Measurements from ENCODE around the gene IRF3.
A peak's percentile ranks its signal among the peaks of the same experiment; 100 is the strongest.
"Not testable (repeated sequence)": the region's sequence is repeated elsewhere in the genome, so short reads cannot be mapped to it uniquely, and the experiment has no call there.

IRF3 gene

DNA sequence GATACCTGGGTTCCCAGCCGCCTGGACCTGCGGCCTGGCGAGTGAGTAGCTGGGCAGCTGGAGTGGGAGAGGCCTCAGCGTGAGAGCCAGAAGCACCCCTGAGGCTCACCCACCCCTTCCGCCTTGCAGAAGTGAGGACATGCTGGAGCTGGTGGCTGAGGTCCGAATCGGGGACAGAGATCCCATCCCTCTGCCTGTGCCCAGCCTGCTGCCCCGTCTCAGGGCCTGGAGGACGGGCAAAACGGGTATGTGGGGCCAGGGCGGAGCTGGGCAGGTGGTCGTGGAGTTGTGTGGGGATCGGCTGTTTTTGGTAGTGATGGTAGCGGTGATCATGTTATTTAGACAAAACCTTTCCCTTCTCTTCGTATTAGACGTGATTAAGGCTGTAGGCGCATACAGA lies 19.1 kb downstream of the IRF3 start:
- DNase-seq (ENCODE audit: low read depth) = no peak

DNA sequence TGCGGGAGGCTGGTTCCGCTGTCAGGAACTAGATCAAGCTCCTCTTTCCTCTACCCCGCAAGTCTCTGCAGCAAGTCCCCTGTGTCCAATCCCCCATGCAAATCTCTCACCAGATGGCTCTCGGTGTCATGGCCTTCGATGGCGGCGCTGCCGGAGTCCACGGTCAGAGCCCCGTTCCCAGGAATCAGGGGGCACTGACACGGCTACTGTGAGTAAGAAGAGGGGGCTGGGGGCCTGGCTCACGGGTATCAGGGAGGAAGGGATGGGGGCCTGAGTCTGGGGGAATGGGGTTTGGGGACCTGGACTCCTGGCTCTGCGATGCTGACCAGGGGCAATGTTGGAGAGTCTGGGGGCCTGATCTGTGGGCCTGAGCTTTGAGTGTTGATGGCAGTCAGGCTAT lies 19.7 kb downstream of the IRF3 start:
- DNase-seq (ENCODE audit: low read depth) = no peak

DNA sequence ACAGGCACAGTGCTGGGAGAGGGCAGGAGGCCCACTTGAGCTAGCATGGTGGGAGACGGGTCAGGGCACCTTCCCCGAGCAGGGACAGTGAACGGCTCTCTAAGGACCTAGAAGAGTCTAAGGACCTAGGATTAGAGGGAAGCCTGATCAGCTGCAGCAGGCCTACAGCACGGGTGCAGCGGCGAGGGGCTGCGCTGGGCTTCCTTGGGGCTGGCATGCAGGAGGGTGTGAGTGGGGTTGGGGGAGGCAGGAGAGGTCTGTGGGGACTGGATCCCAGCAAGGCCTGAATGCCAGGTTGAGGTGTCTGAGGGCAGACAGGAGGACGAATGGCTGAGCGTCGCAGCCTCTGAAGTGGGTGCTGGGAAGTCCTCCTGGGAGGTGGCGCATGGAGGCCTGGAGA lies 20.1 kb downstream of the IRF3 start:
- DNase-seq (ENCODE audit: low read depth) = no peak

DNA sequence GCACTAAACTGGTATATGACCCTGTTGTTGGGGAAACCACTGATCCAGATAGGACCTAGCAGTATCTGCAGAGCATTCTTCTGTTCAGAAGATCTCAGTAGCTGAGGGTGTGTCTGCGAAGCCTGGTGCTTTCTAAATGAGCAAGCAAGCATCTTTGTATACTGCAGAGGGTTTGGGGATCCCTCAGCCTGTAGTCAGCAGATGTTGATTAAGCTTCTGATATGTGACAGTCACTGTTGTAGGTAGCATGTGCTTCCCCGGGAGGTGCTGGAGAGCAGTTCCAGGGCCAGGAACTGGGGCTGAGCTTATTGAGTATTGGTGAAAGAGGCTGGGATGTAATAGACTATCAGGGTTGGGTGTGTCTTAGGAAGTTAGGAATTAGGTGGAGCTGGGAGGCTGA lies 22.2 kb downstream of the IRF3 start:
- DNase-seq (ENCODE audit: low read depth) = no peak

- DNase-seq (ENCODE audit: low read depth) = no peak
Measured at GRCh38 chr19:49642492-49643035, 23.1 kb downstream of the IRF3 start.

- peak; percentile 96 for DNase-seq (ENCODE audit: low read depth)
Measured at GRCh38 chr19:49641688-49642491, 23.8 kb downstream of the IRF3 start, which contains the start of gene SCAF1. TSS of gene SCAF1 (plus strand) at chr19:49642209. CDS start at chr19:49645027, 2,818 bp downstream.

- peak; percentile 99 for DNase-seq (ENCODE audit: low read depth)
Measured at GRCh38 chr19:49640113-49640898, 25.4 kb downstream of the IRF3 start, which contains the start of gene RRAS. TSS of gene RRAS (minus strand) at chr19:49640143. CDS start at chr19:49640098, 45 bp downstream.

DNA sequence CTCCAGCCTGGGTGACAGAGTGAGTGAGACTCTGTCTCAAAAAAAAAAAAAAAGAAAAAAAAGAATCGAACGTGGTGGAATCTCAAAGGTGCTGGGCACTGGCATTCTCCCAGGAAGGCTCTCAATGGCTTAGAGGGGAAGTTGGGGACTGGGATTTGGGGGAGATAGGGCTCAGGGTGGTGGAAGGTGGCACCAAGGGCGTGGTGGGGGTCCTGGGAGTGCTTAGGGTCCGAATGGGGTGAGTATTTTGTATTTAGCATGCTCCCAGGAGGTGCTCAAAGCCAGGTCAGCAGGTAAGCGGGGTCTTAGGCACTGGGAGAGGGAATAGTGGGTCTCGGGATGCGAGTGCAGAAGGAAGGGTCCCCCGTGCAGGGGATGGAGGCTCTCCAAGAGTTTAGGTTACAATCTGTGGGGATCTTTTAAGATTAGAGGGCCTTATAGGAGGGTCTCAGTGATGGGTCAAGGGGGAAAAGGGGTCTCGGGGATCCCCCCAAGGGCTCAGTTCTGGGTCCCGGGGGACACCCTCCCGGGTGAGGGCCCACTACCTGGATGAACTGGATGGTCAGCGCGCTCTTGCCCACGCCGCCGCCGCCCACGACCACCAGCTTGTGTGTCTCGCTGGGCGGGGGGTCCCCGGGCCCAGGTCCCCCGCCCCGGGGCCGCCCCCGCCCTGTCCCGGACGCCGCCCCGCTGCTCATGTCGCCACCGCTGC lies 26.1 kb downstream of the IRF3 start:
- no peak for DNase-seq (ENCODE audit: low read depth)

DNA sequence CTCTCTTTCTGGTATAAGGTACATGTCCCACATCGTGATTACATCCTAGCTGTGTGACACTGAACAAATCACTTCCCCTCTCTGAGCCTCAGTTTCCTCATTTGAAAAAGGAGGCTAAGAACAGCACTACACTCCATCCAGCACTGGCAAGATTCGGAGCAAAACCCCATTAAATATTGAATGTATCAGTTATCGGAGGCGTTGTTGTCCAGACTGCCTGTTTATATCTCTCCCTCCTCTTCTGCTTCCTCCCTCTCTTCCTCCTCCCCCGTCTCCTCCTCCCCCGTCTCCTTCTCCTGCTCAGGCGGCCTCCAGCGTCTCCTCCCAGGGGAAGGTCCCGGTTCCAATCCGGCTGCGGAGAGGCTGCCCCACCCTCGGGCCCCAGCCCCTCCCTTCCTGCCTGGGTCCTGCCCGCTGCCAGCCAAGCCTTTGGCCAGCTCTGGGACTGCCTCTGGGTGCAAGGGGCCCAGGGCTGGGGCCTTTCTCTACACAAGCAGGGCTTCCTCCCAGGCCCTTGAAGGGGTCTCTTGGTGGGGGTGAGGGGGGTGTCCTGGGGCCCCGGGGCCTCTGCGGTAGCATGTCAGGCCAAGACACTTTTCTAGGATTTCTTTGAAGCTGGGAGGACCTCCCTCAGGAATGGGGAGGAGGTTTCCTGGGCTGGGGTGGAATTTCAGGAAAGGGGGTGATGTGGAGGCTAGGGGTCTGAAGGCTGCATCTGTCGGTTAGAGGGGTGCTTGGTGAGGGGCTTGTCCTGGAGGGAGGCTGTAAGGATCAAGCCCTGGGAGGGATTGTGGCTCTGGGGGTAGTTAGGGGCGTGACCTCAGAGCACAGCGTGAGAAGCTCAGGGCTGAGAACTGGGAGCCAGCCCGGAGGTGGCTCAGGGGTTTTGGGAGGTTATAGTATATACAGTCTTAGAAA lies 27.6 kb downstream of the IRF3 start:
- DNase-seq (ENCODE audit: low read depth) = no peak

GRCh38 chr19:49636233-49636932 lies 29.3 kb downstream of the IRF3 start:
- DNase-seq (ENCODE audit: low read depth) = no peak

GRCh38 chr19:49635530-49636232 lies 30.0 kb downstream of the IRF3 start:
- no peak for DNase-seq (ENCODE audit: low read depth)

GRCh38 chr19:49633273-49633672 lies 32.4 kb downstream of the IRF3 start:
- DNase-seq (ENCODE audit: low read depth) = not testable (repeated sequence)

GRCh38 chr19:49632576-49632975 lies 33.1 kb downstream of the IRF3 start:
- DNase-seq (ENCODE audit: low read depth) = no peak

DNA sequence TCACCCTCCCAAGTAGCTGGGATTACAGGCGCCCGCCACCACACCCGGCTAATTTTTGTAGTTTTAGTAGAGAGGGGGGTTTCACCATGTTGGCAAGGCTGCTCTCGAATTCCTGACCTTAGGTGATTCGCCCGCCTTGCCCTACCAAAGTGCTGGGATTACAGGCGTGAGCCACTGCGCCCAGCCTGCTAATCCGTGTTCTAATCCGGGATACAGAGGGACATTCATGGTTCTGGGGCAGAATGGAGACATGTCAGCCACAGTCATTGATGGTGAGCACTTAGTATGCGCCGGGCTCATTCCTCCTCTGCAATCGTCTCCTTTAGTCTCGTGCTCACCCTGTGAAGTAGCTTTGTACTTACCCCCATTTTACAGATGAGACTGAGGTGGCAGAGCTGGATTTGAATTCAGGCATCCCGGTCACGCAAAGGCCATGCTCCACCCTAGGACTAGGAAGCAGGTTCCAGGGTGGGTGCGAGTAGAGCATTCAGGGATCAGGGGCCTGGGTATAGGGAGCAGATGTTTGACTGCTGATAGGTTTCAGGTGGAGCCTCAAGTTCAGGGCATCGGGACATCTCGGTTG lies 34.0 kb downstream of the IRF3 start:
- no peak for DNase-seq (ENCODE audit: low read depth)

GRCh38 chr19:49631014-49631588 lies 34.6 kb downstream of the IRF3 start:
- DNase-seq (ENCODE audit: low read depth) = no peak

DNA sequence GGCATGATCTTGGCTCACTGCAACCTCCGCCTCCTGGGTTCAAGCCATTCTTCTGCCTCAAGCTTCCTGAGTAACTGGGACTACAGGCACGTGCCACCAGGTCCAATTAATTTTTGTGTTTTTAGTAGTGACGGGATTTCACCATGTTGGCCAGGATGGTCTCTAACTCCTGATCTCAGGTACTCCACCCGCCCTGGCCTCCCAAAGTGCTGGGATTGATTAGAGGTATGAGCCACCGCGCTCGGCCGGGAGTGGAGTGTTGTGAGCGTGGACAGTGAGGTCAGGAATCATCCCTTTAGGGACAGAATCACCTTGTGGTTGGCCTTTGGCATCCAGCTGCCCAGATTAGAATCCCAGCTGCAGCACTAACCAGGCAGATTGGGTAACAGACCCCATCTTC lies 36.0 kb downstream of the IRF3 start:
- no peak for DNase-seq (ENCODE audit: low read depth)

GRCh38 chr19:49626226-49626625 lies 39.4 kb downstream of the IRF3 start:
- no peak for DNase-seq (ENCODE audit: low read depth)

DNA sequence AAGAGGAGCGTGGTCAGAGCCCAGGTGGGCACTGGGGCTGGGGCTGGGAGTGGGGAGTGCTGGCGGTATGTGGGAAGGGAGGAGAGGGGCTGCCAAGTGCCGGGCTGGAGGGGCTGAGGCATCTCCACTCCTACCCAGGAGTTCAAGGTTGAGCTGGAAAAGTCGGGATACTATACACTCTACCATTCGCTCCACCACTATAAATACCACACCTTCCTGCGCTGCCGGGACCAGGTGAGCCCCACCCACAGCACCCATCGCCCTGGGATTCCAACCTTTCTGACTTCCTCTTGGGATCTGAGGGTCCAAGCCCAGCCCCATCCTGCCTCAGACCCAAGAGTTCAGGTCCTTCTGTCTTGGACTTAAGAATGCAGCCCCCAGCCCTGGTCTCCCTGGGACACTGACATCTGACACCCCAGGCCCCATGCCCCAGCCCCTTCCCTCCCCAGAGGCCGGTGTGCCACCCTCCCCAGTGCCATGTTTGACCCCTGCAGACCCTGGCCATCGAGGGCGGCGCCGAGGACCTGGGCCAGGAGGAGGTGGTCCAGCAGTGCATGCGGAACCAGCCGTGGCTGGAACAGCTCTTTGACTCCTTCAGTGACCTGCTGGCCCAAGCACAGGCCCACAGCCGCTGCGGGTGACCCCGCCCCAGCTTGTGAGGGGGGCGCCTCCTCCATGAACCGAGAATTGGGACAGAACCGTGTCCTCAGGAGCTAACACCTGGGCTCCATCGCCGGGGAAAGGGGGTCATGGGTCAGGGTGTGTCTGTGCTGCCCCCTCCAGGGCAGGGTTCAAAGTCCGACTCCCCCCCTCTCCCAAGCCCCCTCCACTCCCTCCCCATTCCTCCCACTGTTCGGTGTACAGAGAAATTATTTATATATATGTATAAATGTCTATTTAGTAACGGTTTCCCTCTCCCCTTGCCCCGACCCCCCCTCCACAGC lies 40.4 kb downstream of the IRF3 start:
- no peak for DNase-seq (ENCODE audit: low read depth)

Measured in stimulated activated CD8-positive, alpha-beta memory T cell treated with anti-CD3 and anti-CD28 coated beads, Interleukin-7, amount 100 ng/mL, for 24 hours (primary cell).